Astrocyte of the spinal cord (primary cell): ENCODE measurements around the gene ZNF366.

Experiments used
- DNase-seq: peaks from one replicate; pipeline ENCODE4 v3.0.0; 2011; ENCODE audit warnings: low read depth, low spot score
- H3K4me3 ChIP-seq: 2 replicates; pipeline ENCODE4 v1.5.1; 2011; ENCODE audit warnings: low read depth, mild to moderate bottlenecking, low read length, moderate library complexity
- in situ Hi-C: cut with HindIII; loops from 2 replicates; pipeline ENCODE4 v1.10.0; 2017; ENCODE audit warnings: low sequenced_read_pairs
- TF ChIP-seq, protein P1 (sequence below): IDR thresholded peaks from 2 replicates; pipeline ENCODE4 v1.5.1; 2012; ENCODE audit warnings: low read depth, mild to moderate bottlenecking, low read length, inconsistent platforms

ZNF366 gene

DNA sequence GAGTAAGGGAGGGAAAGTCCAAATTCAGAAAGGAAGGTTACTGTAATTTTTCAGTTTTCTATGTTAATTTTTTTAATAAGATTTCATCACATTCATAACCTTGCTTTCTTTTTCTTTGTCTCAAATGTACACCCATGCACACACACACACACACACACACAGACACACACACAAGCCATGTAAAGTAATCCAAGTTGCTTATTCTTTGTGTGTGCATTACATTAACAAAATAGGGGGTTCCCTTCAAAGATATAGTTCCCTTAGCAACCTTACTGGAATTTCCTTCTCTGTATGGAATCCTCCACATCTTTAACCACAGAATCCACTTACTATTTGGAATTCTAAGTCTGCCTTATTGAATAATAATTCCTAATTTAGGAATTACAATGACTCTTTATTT is 32.7 kb downstream of the ZNF366 start:
- no peak overlapping the region for H3K4me3 ChIP-seq
- in situ Hi-C loops: no loop called here

DNA sequence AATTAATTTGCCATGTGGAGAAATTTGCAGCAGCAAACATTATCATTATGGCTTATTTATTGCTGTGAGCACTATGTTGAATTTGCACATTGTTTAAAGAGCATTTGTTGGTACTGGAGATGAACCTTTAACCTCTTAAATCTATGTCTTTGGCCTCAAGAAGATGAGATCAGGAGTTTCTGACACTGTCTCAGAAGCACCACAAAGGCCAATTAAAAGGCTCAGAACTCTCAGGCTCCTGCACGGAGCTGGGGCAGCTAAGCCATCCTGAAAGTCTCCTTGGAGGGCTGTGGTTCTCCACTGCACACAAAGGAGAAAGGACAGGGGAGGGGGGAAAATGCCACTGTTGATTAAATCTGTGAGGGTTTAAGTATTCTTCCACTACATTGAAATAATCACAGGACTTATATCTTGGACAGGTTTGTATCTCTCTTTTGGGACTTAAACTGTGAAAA is 33.1 kb downstream of the ZNF366 start:
- in situ Hi-C loops: no loop called here
- no peak for DNase-seq
- TF ChIP-seq, protein P1, sequence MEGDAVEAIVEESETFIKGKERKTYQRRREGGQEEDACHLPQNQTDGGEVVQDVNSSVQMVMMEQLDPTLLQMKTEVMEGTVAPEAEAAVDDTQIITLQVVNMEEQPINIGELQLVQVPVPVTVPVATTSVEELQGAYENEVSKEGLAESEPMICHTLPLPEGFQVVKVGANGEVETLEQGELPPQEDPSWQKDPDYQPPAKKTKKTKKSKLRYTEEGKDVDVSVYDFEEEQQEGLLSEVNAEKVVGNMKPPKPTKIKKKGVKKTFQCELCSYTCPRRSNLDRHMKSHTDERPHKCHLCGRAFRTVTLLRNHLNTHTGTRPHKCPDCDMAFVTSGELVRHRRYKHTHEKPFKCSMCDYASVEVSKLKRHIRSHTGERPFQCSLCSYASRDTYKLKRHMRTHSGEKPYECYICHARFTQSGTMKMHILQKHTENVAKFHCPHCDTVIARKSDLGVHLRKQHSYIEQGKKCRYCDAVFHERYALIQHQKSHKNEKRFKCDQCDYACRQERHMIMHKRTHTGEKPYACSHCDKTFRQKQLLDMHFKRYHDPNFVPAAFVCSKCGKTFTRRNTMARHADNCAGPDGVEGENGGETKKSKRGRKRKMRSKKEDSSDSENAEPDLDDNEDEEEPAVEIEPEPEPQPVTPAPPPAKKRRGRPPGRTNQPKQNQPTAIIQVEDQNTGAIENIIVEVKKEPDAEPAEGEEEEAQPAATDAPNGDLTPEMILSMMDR: no peak

More for the DNA sequence above, 32.7 kb downstream of the ZNF366 start:
- no peak for DNase-seq
- TF ChIP-seq, protein P1: no peak

GRCh38 chr5:72472666-72473422 is 34.4 kb downstream of the ZNF366 start:
- in situ Hi-C loops: no loop called here
- TF ChIP-seq, protein P1: no peak
- DNase-seq: no peak
- H3K4me3 ChIP-seq: no peak overlapping the region

More for the DNA sequence above, 33.1 kb downstream of the ZNF366 start:
- no peak overlapping the region for H3K4me3 ChIP-seq

DNA sequence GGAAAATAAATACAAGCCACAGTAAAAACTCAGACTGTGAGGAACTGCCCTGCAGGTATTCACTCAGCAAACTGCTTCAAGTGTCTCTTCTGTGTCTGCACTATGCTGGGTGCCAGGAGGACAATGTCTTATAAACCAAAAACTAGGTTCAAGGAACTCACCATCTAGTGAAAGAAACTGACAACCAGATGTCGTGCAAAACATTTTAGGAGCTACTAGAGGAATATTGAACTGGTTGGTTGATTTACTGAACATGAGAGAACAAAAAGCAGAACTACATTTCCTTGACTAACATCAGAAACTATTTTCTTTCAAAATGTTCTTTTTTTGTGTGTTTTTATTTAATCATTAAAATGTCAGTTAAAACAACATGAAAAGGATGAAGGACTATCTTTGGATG is 35.2 kb downstream of the ZNF366 start:
- in situ Hi-C loops: no loop called here
- no peak for DNase-seq
- H3K4me3 ChIP-seq: no peak overlapping the region
- TF ChIP-seq, protein P1: no peak

- H3K4me3 ChIP-seq: no peak overlapping the region
- in situ Hi-C loops: no loop called here
- DNase-seq: peak; percentile 41
- TF ChIP-seq, protein P1: no peak
Measured at GRCh38 chr5:72470826-72471225, 36.4 kb downstream of the ZNF366 start.

GRCh38 chr5:72468606-72469005 is 38.6 kb downstream of the ZNF366 start:
- no peak for DNase-seq
- TF ChIP-seq, protein P1: no peak
- H3K4me3 ChIP-seq: no peak overlapping the region
- in situ Hi-C loops: no loop called here
